Osteoblast (primary cell): ENCODE measurements around the gene SNX18. TPM values are rescaled to one million over a fixed set of nuclear protein-coding genes. Genes with fewer than 3 reads are reported as not detected.
A peak's percentile ranks its signal among the peaks of the same experiment; 100 is the strongest.

Experiments
- DNase-seq: peaks from one replicate; pipeline ENCODE4 v3.0.0; 2011; ENCODE audit warnings: low spot score, mixed read lengths; ENCODE audit not compliant: insufficient read length; ENCODE audit errors: missing footprints
- H2AFZ ChIP-seq: 2 replicates; pipeline ENCODE4 v1.6.0; 2011; ENCODE audit warnings: mild to moderate bottlenecking, low read length
- H3K27ac ChIP-seq: 2 replicates; pipeline ENCODE4 v1.5.1; 2011; ENCODE audit warnings: mild to moderate bottlenecking, low read depth, low read length, moderate library complexity
- H3K27me3 ChIP-seq: 2 replicates; pipeline ENCODE4 v1.6.0; 2012; ENCODE audit warnings: mild to moderate bottlenecking, control low read depth, inconsistent platforms, low read length, moderate library complexity; ENCODE audit not compliant: insufficient read depth
- H3K36me3 ChIP-seq: 2 replicates; pipeline ENCODE4 v1.5.1; 2011; ENCODE audit warnings: mild to moderate bottlenecking, low read length, control low read depth, moderate library complexity; ENCODE audit not compliant: insufficient read depth
- H3K4me1 ChIP-seq: 2 replicates; pipeline ENCODE4 v1.5.1; 2011; ENCODE audit warnings: mild to moderate bottlenecking, low read length, control low read depth, moderate library complexity; ENCODE audit not compliant: insufficient read depth
- H3K4me2 ChIP-seq: 2 replicates; pipeline ENCODE4 v1.6.0; 2011; ENCODE audit warnings: mild to moderate bottlenecking, low read length; ENCODE audit not compliant: insufficient read depth
- H3K4me3 ChIP-seq: fragments of 200-600 bp; sonication (generic); 3 replicates; pipeline ENCODE4 v1.5.1; 2012; ENCODE audit warnings: mild to moderate bottlenecking, low read length, inconsistent platforms; ENCODE audit not compliant: insufficient read depth
- H3K79me2 ChIP-seq: 2 replicates; pipeline ENCODE4 v1.6.0; 2012; ENCODE audit warnings: mild to moderate bottlenecking, low read length, control low read depth, inconsistent platforms; ENCODE audit not compliant: insufficient read depth
- H3K9me3 ChIP-seq: 2 replicates; pipeline ENCODE4 v1.5.1; 2011; ENCODE audit warnings: low read depth, low read length, control low read depth
- H4K20me1 ChIP-seq: 2 replicates; pipeline ENCODE4 v1.6.0; 2012; ENCODE audit warnings: mild to moderate bottlenecking, low read length, control low read depth; ENCODE audit not compliant: insufficient read depth
- total RNA-seq: library from RNA; depleted of rRNA; stranded (reverse); fragments of >200 nt; gene quantifications from 2 replicates; pipeline ENCODE4 v1.2.3, GENCODE V29; 2012
- TF ChIP-seq, protein P1 (sequence below): IDR thresholded peaks from 2 replicates; pipeline ENCODE4 v1.5.1; 2011; ENCODE audit warnings: mild to moderate bottlenecking, low read depth, low read length, moderate library complexity; ENCODE audit errors: extremely low read depth

Gene SNX18
- total RNA-seq, 1 donor = 86.5 TPM

DNA sequence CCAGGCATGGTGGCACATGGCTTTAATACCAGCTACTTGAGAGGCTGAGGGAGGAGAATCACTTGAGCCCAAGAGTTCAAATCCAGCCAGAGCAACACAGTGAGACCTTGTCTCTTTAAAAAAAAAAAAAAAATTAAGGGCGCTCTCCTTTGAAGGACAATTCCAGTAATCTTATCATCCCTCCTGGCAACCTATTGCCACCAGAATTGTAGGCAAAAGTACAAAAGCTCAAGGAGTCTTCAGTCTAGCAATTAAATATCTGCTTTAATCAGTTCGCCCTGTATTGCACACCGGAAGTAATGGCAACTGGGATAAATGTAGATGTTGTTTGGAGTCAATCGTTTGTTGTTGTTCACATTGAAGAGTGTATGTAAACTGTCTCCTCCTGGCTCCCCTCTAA is 7.7 kb downstream of the SNX18 start:
- no peak for DNase-seq
- Histone ChIP-seq H3K27me3 (no peaks in the 10 kb centered on the region), H3K9me3 (no peaks in the 10 kb centered on the region), H3K79me2 (peaks cover 100% of the 10 kb centered on the region), H2AFZ (no peak overlapping the region), H4K20me1 (peaks cover 90% of the 10 kb centered on the region), H3K4me1 (peaks cover 51% of the 10 kb centered on the region), H3K4me2 (peak overlapping the region; percentile 76), H3K36me3 (no peaks in the 10 kb centered on the region), H3K27ac (no peak overlapping the region), H3K4me3 (no peak overlapping the region)
- TF ChIP-seq, protein P1, sequence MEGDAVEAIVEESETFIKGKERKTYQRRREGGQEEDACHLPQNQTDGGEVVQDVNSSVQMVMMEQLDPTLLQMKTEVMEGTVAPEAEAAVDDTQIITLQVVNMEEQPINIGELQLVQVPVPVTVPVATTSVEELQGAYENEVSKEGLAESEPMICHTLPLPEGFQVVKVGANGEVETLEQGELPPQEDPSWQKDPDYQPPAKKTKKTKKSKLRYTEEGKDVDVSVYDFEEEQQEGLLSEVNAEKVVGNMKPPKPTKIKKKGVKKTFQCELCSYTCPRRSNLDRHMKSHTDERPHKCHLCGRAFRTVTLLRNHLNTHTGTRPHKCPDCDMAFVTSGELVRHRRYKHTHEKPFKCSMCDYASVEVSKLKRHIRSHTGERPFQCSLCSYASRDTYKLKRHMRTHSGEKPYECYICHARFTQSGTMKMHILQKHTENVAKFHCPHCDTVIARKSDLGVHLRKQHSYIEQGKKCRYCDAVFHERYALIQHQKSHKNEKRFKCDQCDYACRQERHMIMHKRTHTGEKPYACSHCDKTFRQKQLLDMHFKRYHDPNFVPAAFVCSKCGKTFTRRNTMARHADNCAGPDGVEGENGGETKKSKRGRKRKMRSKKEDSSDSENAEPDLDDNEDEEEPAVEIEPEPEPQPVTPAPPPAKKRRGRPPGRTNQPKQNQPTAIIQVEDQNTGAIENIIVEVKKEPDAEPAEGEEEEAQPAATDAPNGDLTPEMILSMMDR = no peak

DNA sequence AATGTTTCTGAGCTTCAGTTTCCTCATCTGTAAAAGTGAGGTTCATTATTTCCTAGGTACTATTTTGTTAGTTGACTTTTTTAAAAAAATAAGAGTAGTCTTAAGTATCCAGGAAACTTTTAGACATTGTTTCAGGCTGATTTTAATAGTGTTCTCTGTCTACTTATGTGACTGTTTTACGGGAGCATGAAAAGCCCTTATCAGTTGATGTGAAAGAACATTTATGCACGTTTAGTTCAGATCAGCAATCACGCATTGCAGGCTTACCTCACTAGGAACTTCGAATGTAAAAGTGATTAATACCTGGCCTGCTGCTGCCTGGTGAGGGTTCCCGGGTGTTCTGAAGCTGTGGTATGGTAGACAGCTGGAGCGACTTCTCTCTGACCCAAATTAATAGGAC is 8.1 kb downstream of the SNX18 start:
- H3K4me2 ChIP-seq = no peak overlapping the region
- no peaks in the 10 kb centered on the region for H3K27me3 ChIP-seq
- DNase-seq = no peak
- H3K9me3 ChIP-seq = no peaks in the 10 kb centered on the region
- peaks cover 98% of the 10 kb centered on the region for H3K79me2 ChIP-seq
- TF ChIP-seq, protein P1 = no peak
- no peak overlapping the region for H2AFZ ChIP-seq
- no peak overlapping the region for H3K27ac ChIP-seq
- H4K20me1 ChIP-seq = peaks cover 93% of the 10 kb centered on the region
- H3K4me1 ChIP-seq = peaks cover 51% of the 10 kb centered on the region
- H3K4me3 ChIP-seq = no peak overlapping the region
- H3K36me3 ChIP-seq = no peaks in the 10 kb centered on the region

DNA sequence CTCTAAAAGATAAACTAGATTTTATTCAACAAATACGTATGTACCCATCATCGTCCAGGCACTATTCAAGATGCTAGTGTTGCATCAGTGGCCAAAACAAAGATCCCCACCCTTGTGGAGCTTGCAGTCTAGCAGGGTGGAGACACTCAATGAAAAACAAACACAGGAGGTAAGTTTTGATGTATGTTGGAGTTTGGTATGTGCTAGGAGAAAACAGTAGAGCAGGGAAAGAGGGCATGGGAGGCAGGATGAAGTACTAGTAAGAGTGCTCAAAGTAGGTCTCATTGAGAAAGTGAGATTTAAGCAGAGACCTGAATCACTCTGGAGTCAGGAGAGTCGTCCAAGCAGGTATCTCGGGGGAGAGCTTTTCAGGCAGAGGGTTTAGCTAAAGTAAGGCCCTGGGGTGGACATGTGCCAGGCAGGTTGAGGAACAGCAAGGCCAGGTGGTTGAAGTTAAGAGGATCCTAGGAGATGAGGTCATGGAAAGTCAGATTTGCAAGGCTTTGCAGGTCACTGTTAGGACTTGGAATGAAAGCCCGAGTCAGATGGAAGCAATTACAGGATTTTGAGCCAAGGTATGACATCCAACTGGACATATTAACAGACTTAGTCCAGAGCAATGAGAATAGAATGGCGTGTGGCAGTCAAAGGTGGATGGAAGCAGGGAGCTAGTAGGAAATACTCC is 9.2 kb downstream of the SNX18 start:
- TF ChIP-seq, protein P1 = no peak
- Histone ChIP-seq H3K9me3 (no peaks in the 10 kb centered on the region), H3K27me3 (no peaks in the 10 kb centered on the region), H3K4me3 (no peak overlapping the region), H3K4me2 (no peak overlapping the region), H2AFZ (no peak overlapping the region), H3K27ac (no peak overlapping the region), H3K4me1 (peaks cover 42% of the 10 kb centered on the region), H4K20me1 (peaks cover 94% of the 10 kb centered on the region), H3K36me3 (no peaks in the 10 kb centered on the region), H3K79me2 (peaks cover 97% of the 10 kb centered on the region)
- DNase-seq = no peak

DNA sequence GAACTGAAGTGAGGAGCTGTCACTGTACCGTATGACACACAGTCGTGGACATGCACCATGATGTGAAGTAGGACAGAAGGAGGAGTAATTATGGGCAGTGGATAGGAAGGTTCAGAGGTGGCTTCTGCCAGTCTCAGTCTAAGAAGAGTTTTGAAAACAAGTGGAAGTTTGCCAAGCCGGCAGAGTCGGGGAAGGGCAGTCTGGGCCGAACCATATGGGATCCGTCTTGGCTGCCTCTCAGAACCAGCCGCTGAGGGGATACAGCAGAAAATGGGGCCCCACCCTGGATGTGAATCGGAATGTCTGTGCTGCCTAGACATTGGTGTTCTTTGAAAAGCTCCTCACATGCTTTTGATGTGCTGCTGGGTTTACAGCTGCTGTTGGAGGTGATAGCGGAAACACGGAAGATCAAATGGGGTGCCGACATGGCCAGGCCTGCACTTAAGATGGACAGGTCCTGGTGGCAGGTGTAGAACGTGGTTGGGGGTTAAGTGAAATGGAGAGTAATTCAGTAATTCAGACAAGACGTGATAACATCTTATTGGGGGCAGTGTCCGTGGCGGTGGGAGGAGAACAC is 11.2 kb downstream of the SNX18 start:
- Histone ChIP-seq H3K9me3 (no peaks in the 10 kb centered on the region), H3K4me1 (peaks cover 26% of the 10 kb centered on the region), H3K4me3 (no peak overlapping the region), H2AFZ (no peak overlapping the region), H3K36me3 (no peaks in the 10 kb centered on the region), H3K4me2 (no peak overlapping the region), H3K27ac (no peak overlapping the region), H3K27me3 (no peaks in the 10 kb centered on the region), H4K20me1 (peaks cover 94% of the 10 kb centered on the region), H3K79me2 (peaks cover 97% of the 10 kb centered on the region)
- DNase-seq = no peak
- TF ChIP-seq, protein P1 = no peak
